Stimulated activated naive CD8-positive, alpha-beta T cell treated with anti-CD3 and anti-CD28 coated beads, Interleukin-15, Interleukin-2, amounts not matched to agents 100 ng/mL and 50 ng/mL, for 24 hours (primary cell): ENCODE measurements around the gene VWCE.

ENCODE experiments used
- H3K27ac Mint-ChIP-seq: one replicate; pipeline ENCODE4 v1.8.0; 2021; ENCODE audit warnings: mild to moderate bottlenecking, mixed read lengths
- H3K27me3 Mint-ChIP-seq: one replicate; pipeline ENCODE4 v1.8.0; 2021; ENCODE audit warnings: mixed read lengths
- H3K36me3 Mint-ChIP-seq: one replicate; pipeline ENCODE4 v1.8.0; 2021; ENCODE audit warnings: low read depth, mixed read lengths
- H3K4me1 Mint-ChIP-seq: one replicate; pipeline ENCODE4 v1.8.0; 2021; ENCODE audit warnings: low read depth, mixed read lengths
- H3K4me3 Mint-ChIP-seq: one replicate; pipeline ENCODE4 v1.8.0; 2021; ENCODE audit warnings: mild to moderate bottlenecking, mixed read lengths
- H3K9me3 Mint-ChIP-seq: one replicate; pipeline ENCODE4 v1.8.0; 2021; ENCODE audit warnings: mixed read lengths

The VWCE gene

GRCh38 chr11:61333550-61334433, 38.7 kb upstream of the VWCE start:
- H3K9me3 Mint-ChIP-seq: no peaks in the 10 kb centered on the region
- H3K27ac Mint-ChIP-seq: peak overlapping the region; percentile 98
- H3K27me3 Mint-ChIP-seq: no peaks in the 10 kb centered on the region
- peaks cover 69% of the 10 kb centered on the region for H3K4me1 Mint-ChIP-seq
- peaks cover 39% of the 10 kb centered on the region for H3K36me3 Mint-ChIP-seq
- H3K4me3 Mint-ChIP-seq: peak overlapping the region; percentile 98

GRCh38 chr11:61332797-61333549, 37.9 kb upstream of the VWCE start, which contains the start of the genes DDB1 and TKFC:
Gene DDB1 (minus strand): TSS chr11:61333105. CDS start chr11:61332968, 137 bp downstream.
Gene TKFC (plus strand): TSS chr11:61333228. CDS start chr11:61334729, 1,501 bp downstream.
- Mint-ChIP-seq H3K4me1 (peaks cover 74% of the 10 kb centered on the region), H3K36me3 (peaks cover 40% of the 10 kb centered on the region), H3K27ac (peak within 1 kb of the TSS; percentile 98), H3K27me3 (no peaks in the 10 kb centered on the region), H3K9me3 (no peaks in the 10 kb centered on the region), H3K4me3 (peak within 1 kb of the TSS; percentile 98)

GRCh38 chr11:61332281-61332796, 37.2 kb upstream of the VWCE start:
- H3K27ac Mint-ChIP-seq: peak overlapping the region; percentile 98
- no peaks in the 10 kb centered on the region for H3K9me3 Mint-ChIP-seq
- peaks cover 81% of the 10 kb centered on the region for H3K4me1 Mint-ChIP-seq
- H3K36me3 Mint-ChIP-seq: peaks cover 46% of the 10 kb centered on the region
- H3K4me3 Mint-ChIP-seq: peak overlapping the region; percentile 98
- H3K27me3 Mint-ChIP-seq: no peaks in the 10 kb centered on the region

GRCh38 chr11:61331651-61332050, 36.5 kb upstream of the VWCE start:
- Mint-ChIP-seq H3K36me3 (peaks cover 46% of the 10 kb centered on the region), H3K4me3 (peak overlapping the region; percentile 98), H3K9me3 (no peaks in the 10 kb centered on the region), H3K27me3 (no peaks in the 10 kb centered on the region), H3K4me1 (peaks cover 77% of the 10 kb centered on the region), H3K27ac (peak overlapping the region; percentile 98)

GRCh38 chr11:61329871-61330270, 34.8 kb upstream of the VWCE start:
- H3K27me3 Mint-ChIP-seq: no peaks in the 10 kb centered on the region
- H3K27ac Mint-ChIP-seq: no peak overlapping the region
- H3K4me1 Mint-ChIP-seq: peaks cover 63% of the 10 kb centered on the region
- peaks cover 63% of the 10 kb centered on the region for H3K36me3 Mint-ChIP-seq
- no peak overlapping the region for H3K4me3 Mint-ChIP-seq
- H3K9me3 Mint-ChIP-seq: no peaks in the 10 kb centered on the region

- Mint-ChIP-seq H3K4me3 (no peak overlapping the region), H3K9me3 (no peaks in the 10 kb centered on the region), H3K4me1 (peaks cover 49% of the 10 kb centered on the region), H3K27ac (no peak overlapping the region), H3K36me3 (peaks cover 75% of the 10 kb centered on the region), H3K27me3 (no peaks in the 10 kb centered on the region)
Observed at GRCh38 chr11:61328351-61328750, 33.2 kb upstream of the VWCE start.

- no peak overlapping the region for H3K27ac Mint-ChIP-seq
- no peaks in the 10 kb centered on the region for H3K9me3 Mint-ChIP-seq
- peaks cover 81% of the 10 kb centered on the region for H3K36me3 Mint-ChIP-seq
- no peak overlapping the region for H3K4me3 Mint-ChIP-seq
- H3K27me3 Mint-ChIP-seq: no peaks in the 10 kb centered on the region
- H3K4me1 Mint-ChIP-seq: peaks cover 47% of the 10 kb centered on the region
Observed at GRCh38 chr11:61327669-61328071, 32.6 kb upstream of the VWCE start.

- Mint-ChIP-seq H3K4me3 (no peak overlapping the region), H3K36me3 (peaks cover 82% of the 10 kb centered on the region), H3K9me3 (no peaks in the 10 kb centered on the region), H3K27ac (no peak overlapping the region), H3K4me1 (peaks cover 30% of the 10 kb centered on the region), H3K27me3 (no peaks in the 10 kb centered on the region)
Observed at GRCh38 chr11:61325649-61326414, 30.7 kb upstream of the VWCE start.

- H3K4me3 Mint-ChIP-seq: no peak overlapping the region
Observed at GRCh38 chr11:61315260-61315659, 20.1 kb upstream of the VWCE start.

GRCh38 chr11:61310749-61311148, 15.6 kb upstream of the VWCE start:
- no peaks in the 10 kb centered on the region for H3K27me3 Mint-ChIP-seq
- no peak overlapping the region for H3K4me3 Mint-ChIP-seq
- no peak overlapping the region for H3K27ac Mint-ChIP-seq

More at GRCh38 chr11:61315260-61315659, 20.1 kb upstream of the VWCE start:
- H3K27me3 Mint-ChIP-seq: no peaks in the 10 kb centered on the region
- no peak overlapping the region for H3K27ac Mint-ChIP-seq
- H3K4me1 Mint-ChIP-seq: peaks cover 4% of the 10 kb centered on the region
- no peaks in the 10 kb centered on the region for H3K9me3 Mint-ChIP-seq
- H3K36me3 Mint-ChIP-seq: peaks cover 68% of the 10 kb centered on the region

GRCh38 chr11:61309739-61310138, 14.6 kb upstream of the VWCE start:
- Mint-ChIP-seq H3K27ac (peak overlapping the region; percentile 49), H3K36me3 (peaks cover 38% of the 10 kb centered on the region), H3K4me1 (peaks cover 8% of the 10 kb centered on the region), H3K9me3 (no peaks in the 10 kb centered on the region), H3K27me3 (no peaks in the 10 kb centered on the region), H3K4me3 (no peak overlapping the region)

More at GRCh38 chr11:61310749-61311148, 15.6 kb upstream of the VWCE start:
- H3K9me3 Mint-ChIP-seq: no peaks in the 10 kb centered on the region
- peaks cover 8% of the 10 kb centered on the region for H3K4me1 Mint-ChIP-seq
- peaks cover 42% of the 10 kb centered on the region for H3K36me3 Mint-ChIP-seq

GRCh38 chr11:61309141-61309540, 14.0 kb upstream of the VWCE start:
- H3K4me3 Mint-ChIP-seq: no peak overlapping the region
- H3K27me3 Mint-ChIP-seq: no peaks in the 10 kb centered on the region
- peaks cover 8% of the 10 kb centered on the region for H3K4me1 Mint-ChIP-seq
- H3K36me3 Mint-ChIP-seq: peaks cover 37% of the 10 kb centered on the region
- no peak overlapping the region for H3K27ac Mint-ChIP-seq
- no peaks in the 10 kb centered on the region for H3K9me3 Mint-ChIP-seq

- Mint-ChIP-seq H3K36me3 (peaks cover 42% of the 10 kb centered on the region), H3K9me3 (no peaks in the 10 kb centered on the region), H3K4me3 (no peak overlapping the region), H3K4me1 (peaks cover 8% of the 10 kb centered on the region), H3K27ac (no peak overlapping the region), H3K27me3 (no peaks in the 10 kb centered on the region)
Observed at GRCh38 chr11:61307354-61307753, 12.2 kb upstream of the VWCE start.

GRCh38 chr11:61306221-61306620, 11.1 kb upstream of the VWCE start:
- Mint-ChIP-seq H3K36me3 (peaks cover 46% of the 10 kb centered on the region), H3K4me1 (peaks cover 8% of the 10 kb centered on the region), H3K4me3 (no peak overlapping the region), H3K27ac (no peak overlapping the region), H3K27me3 (no peaks in the 10 kb centered on the region), H3K9me3 (no peaks in the 10 kb centered on the region)
